Stomach (tissue), 9 donors: Measurements from ENCODE around the gene MST1. TPM values are rescaled to one million over a fixed set of nuclear protein-coding genes. Genes with fewer than 3 reads are reported as not detected.

Experiments
- DNase-seq, 2 donors: peaks; one replicate each; pipeline versions ENCODE4 v3.0.0 to v3.0.0-alpha.2; 2013 to 2019
- H3K27ac ChIP-seq, 5 donors: fragments of 200-600 bp in 4 of 5; sonication (generic) in 4 of 5; one replicate each; pipeline ENCODE4 v1.5.1; 2013 to 2019; ENCODE audit warnings: mild to moderate bottlenecking in 1 of 5, moderate library complexity in 1 of 5
- H3K27me3 ChIP-seq, 3 donors: fragments of 200-600 bp; sonication (generic); one replicate each; pipeline ENCODE4 v1.5.1; 2017 to 2019; ENCODE audit warnings: mixed run types in 1 of 3
- H3K36me3 ChIP-seq, 4 donors: fragments of 200-600 bp; sonication (generic); 1 replicate in 3 of 4; 2 replicates in 1 of 4; pipeline ENCODE4 v1.5.1; 2016 to 2019
- H3K4me1 ChIP-seq, 4 donors: fragments of 200-600 bp; sonication (generic); one replicate each; pipeline ENCODE4 v1.5.1; 2016 to 2019
- H3K4me3 ChIP-seq, 4 donors: fragments of 200-600 bp; sonication (generic) in 3 of 4; one replicate each; pipeline ENCODE4 v1.5.1; 2016 to 2019; ENCODE audit warnings: mild to moderate bottlenecking in 1 of 4
- H3K9me3 ChIP-seq, 4 donors: fragments of 200-600 bp; sonication (generic); one replicate each; pipeline ENCODE4 v1.5.1; 2016 to 2019
- CTCF ChIP-seq, 7 experiments: fragments of 450-650 bp in 4 of 7; fragments of 200-600 bp in 3 of 7; sonication (generic) in 3 of 7; IDR thresholded peaks; one replicate each; pipeline ENCODE4 v1.5.1; 2016 to 2019; ENCODE audit warnings: antibody characterized with exemption in 7 of 7, control low read depth in 2 of 7, mild to moderate bottlenecking in 1 of 7
- EP300 ChIP-seq: sonication (generic); formaldehyde crosslinking; IDR thresholded peaks from one replicate; pipeline ENCODE4 v1.6.1; 2017; ENCODE audit warnings: antibody characterized with exemption
- POLR2A ChIP-seq, 4 donors: fragments of 450-650 bp; IDR thresholded peaks; one replicate each; pipeline ENCODE4 v1.6.1; 2016; ENCODE audit warnings: antibody characterized with exemption in 4 of 4, control low read depth in 2 of 4, mild to moderate bottlenecking in 1 of 4, moderate library complexity in 1 of 4
- POLR2AphosphoS5 ChIP-seq, 3 donors: sonication (generic); formaldehyde crosslinking; IDR thresholded peaks; one replicate each; pipeline ENCODE4 v1.6.1; 2016; ENCODE audit warnings: antibody characterized with exemption in 3 of 3
- WGBS, 5 donors: extraction: QIAGEN DNeasy Blood & Tissue Kit in 3 of 5; methylation state at CpG; one replicate each; pipeline versions ENCODE4 v1.1.5 to v1.1.7; 2013 to 2018; 5-methylcytosine and 5-hydroxymethylcytosine counted together
- intact Hi-C: fragments of 100-400 bp; cut with DNase I; formaldehyde crosslinking; loops from one replicate; pipeline ENCODE4 v1.15.1; 2023; ENCODE audit warnings: low total_unique reads
- polyA plus RNA-seq, 3 donors: library from polyadenylated mRNA; stranded (reverse); fragments of 200-250 nt; gene quantifications; one replicate each; pipeline ENCODE4 v1.2.3, GENCODE V29; 2013
- total RNA-seq, 5 donors: library from RNA; depleted of rRNA; stranded (reverse); fragments of >200 nt; gene quantifications; one replicate each; pipeline versions ENCODE4 v1.1.0 to v1.2.3, GENCODE V29; 2014 to 2016
- donor health status: healthy with polysubstance abuse.
- donor health status: Bipolar disorder and iron deficiency.
- donor health status: healthy.

The MST1 gene
- total and polyA plus RNA-seq, 8 donors: 6.7 to 172 (median 19.7) TPM

DNA sequence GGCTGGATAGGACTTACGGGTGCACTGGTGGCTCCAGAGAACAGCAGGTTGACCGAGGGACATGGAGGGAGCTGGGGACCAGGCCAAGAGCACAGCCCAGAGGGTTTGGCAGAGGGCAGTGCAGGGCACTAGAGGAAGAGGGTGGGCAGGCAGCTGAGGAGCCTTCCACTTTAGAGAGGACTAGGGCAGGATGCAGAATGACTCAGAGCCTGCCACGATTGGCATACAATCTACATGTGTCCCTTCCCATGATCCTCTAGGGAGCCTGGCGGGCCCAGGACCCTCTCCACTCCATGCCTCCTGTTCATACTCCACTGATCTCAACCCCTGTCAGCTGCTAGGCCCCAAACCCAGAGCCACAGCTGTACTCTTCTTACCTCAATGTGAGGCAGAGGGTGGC, 29.5 kb downstream of the MST1 start:
- Histone ChIP-seq H3K4me3 (no peak overlapping the region), H3K27ac (no peak overlapping the region), H3K9me3 (no peaks in the 10 kb centered on the region), H3K4me1 (peaks cover 0 to 6% (median 0%) of the 10 kb centered on the region in 4 donors), H3K27me3 (peaks cover 0 to 28% (median 0%) of the 10 kb centered on the region in 3 donors), H3K36me3 (no peaks in the 10 kb centered on the region)
- TF ChIP-seq EP300: no peak
- TF ChIP-seq CTCF (IDR thresholded peaks at IDR 0.05): no peak
- TF ChIP-seq POLR2AphosphoS5 (IDR thresholded peaks at IDR 0.05): no peak
- TF ChIP-seq POLR2A (IDR thresholded peaks at IDR 0.05): no peak
- WGBS, 5 donors: 48 to 76% (median 70%) methylated on average over 4 of the region's 4 CpGs
- intact Hi-C loops: no loop called here
- no peak for DNase-seq

GRCh38 chr3:49658711-49659110, 30.6 kb downstream of the MST1 start:
- no peak for DNase-seq
- Histone ChIP-seq H3K9me3 (no peaks in the 10 kb centered on the region), H3K4me1 (peaks cover 0 to 6% (median 0%) of the 10 kb centered on the region in 4 donors), H3K36me3 (no peaks in the 10 kb centered on the region), H3K4me3 (no peak overlapping the region), H3K27ac (no peak overlapping the region), H3K27me3 (peaks cover 0 to 24% (median 0%) of the 10 kb centered on the region in 3 donors)
- no peak for TF ChIP-seq CTCF (IDR thresholded peaks at IDR 0.05)
- TF ChIP-seq EP300: no peak
- no peak for TF ChIP-seq POLR2A (IDR thresholded peaks at IDR 0.05)
- TF ChIP-seq POLR2AphosphoS5 (IDR thresholded peaks at IDR 0.05): no peak
- 41 to 59% (median 56%) methylated on average over 2 of the region's 2 CpGs for WGBS, 5 donors
- intact Hi-C loops: no loop called here

DNA sequence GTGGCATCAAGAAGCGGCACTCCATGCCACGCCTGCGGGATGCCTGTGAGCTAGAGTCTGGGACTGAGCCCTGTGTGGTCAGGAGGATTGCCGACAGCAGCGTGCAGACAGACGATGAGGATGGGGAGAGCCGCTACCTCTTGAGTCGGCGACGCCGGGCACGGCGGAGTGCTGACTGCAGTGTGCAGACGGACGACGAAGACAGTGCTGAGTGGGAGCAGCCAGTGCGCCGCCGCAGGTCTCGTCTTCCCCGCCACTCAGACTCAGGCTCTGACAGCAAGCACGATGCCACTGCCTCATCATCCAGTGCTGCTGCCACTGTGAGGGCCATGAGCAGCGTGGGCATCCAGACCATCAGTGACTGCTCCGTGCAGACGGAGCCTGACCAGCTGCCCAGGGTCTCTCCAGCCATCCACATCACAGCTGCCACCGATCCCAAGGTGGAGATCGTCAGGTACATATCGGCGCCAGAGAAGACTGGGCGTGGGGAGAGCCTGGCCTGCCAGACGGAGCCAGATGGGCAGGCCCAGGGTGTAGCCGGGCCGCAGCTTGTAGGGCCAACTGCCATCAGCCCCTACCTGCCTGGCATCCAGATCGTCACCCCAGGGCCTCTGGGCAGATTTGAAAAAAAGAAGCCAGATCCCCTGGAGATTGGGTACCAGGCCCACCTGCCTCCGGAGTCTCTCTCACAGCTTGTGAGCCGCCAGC, 31.9 kb downstream of the MST1 start:
- H3K27me3 ChIP-seq: peaks cover 0 to 16% (median 0%) of the 10 kb centered on the region in 3 donors
- no peak for DNase-seq
- WGBS, 5 donors: 91 to 93% (median 92%) methylated on average over 23 to 36 of the region's 36 CpGs
- H3K4me3 ChIP-seq: no peak overlapping the region
- intact Hi-C loops: no loop called here
- H3K4me1 ChIP-seq: peaks cover 0 to 6% (median 0%) of the 10 kb centered on the region in 4 donors
- TF ChIP-seq POLR2A (IDR thresholded peaks at IDR 0.05) (no peak), POLR2AphosphoS5 (IDR thresholded peaks at IDR 0.05) (no peak), EP300 (no peak), CTCF (IDR thresholded peaks at IDR 0.05) (no peak)
- no peaks in the 10 kb centered on the region for H3K9me3 ChIP-seq
- H3K27ac ChIP-seq: no peak overlapping the region
- no peaks in the 10 kb centered on the region for H3K36me3 ChIP-seq

- Histone ChIP-seq H3K9me3 (no peaks in the 10 kb centered on the region), H3K4me3 (no peak overlapping the region), H3K27me3 (peaks cover 0 to 10% (median 0%) of the 10 kb centered on the region in 3 donors), H3K4me1 (peaks cover 0 to 6% (median 0%) of the 10 kb centered on the region in 4 donors), H3K27ac (no peak overlapping the region), H3K36me3 (no peaks in the 10 kb centered on the region)
- TF ChIP-seq POLR2AphosphoS5 (IDR thresholded peaks at IDR 0.05) (no peak), EP300 (no peak), POLR2A (IDR thresholded peaks at IDR 0.05) (no peak), CTCF (IDR thresholded peaks at IDR 0.05) (no peak)
- WGBS, 5 donors: 58 to 75% (median 67%) methylated on average over 16 to 18 of the region's 18 CpGs
- peak in 1 of 2 donors; percentile 33 for DNase-seq
- intact Hi-C loops: no loop called here
Observed at GRCh38 chr3:49656541-49657112, 32.6 kb downstream of the MST1 start.
